Lower leg skin (tissue), 3 donors: ENCODE measurements around the gene B3GNT2.
"Not testable (repeated sequence)": the region's sequence is repeated elsewhere in the genome, so short reads cannot be mapped to it uniquely, and the experiment has no call there.

Experiments used
- CTCF ChIP-seq, 3 donors: fragments of 450-650 bp; IDR thresholded peaks; one replicate each; pipeline ENCODE4 v1.5.1; 2016; ENCODE audit warnings: antibody characterized with exemption in 3 of 3, mild to moderate bottlenecking in 3 of 3, moderate library complexity in 2 of 3
- POLR2A ChIP-seq, 2 donors: fragments of 450-650 bp; IDR thresholded peaks; one replicate each; pipeline ENCODE4 v1.6.1; 2016 to 2017; ENCODE audit warnings: antibody characterized with exemption in 2 of 2, mild to moderate bottlenecking in 1 of 2, moderate library complexity in 1 of 2

- TF ChIP-seq CTCF, POLR2A (IDR thresholded peaks at IDR 0.05): not testable (repeated sequence)
These were observed 49.1 kb upstream of the B3GNT2 start for GRCh38 chr2:62146790-62147189.
